ENCODE results near the gene RIOK1.
A peak's percentile ranks its signal among the peaks of the same experiment; 100 is the strongest.

The RIOK1 gene

GRCh38 chr6:7410851-7411250, 21.2 kb downstream of the RIOK1 start:
- DNase-seq, result peak in 1 of 2 donors; percentile 38

GRCh38 chr6:7411328-7411727, 21.7 kb downstream of the RIOK1 start:
- DNase-seq, result no peak

- no peak for DNase-seq
Measured at GRCh38 chr6:7413151-7413823, 23.7 kb downstream of the RIOK1 start.

- DNase-seq, result no peak
Measured at GRCh38 chr6:7414811-7415210, 25.2 kb downstream of the RIOK1 start.

- DNase-seq, result no peak
Measured at GRCh38 chr6:7417684-7418083, 28.1 kb downstream of the RIOK1 start.

- no peak for DNase-seq
Measured at GRCh38 chr6:7418238-7418905, 28.8 kb downstream of the RIOK1 start.

- no peak for DNase-seq
Measured at GRCh38 chr6:7419065-7419464, 29.5 kb downstream of the RIOK1 start.

- DNase-seq, result no peak
Measured at GRCh38 chr6:7421066-7421465, 31.5 kb downstream of the RIOK1 start.

- no peak for DNase-seq
Measured at GRCh38 chr6:7424058-7424457, 34.5 kb downstream of the RIOK1 start.

GRCh38 chr6:7424967-7425807, 35.6 kb downstream of the RIOK1 start:
- no peak for DNase-seq

GRCh38 chr6:7425808-7426190, 36.2 kb downstream of the RIOK1 start:
- DNase-seq, result no peak

GRCh38 chr6:7426447-7427169, 37.0 kb downstream of the RIOK1 start:
- no peak for DNase-seq

- DNase-seq, result no peak
Measured at GRCh38 chr6:7431313-7431673, 41.7 kb downstream of the RIOK1 start.

- no peak for DNase-seq
Measured at GRCh38 chr6:7431674-7432390, 42.2 kb downstream of the RIOK1 start.

GRCh38 chr6:7432391-7433120, 42.9 kb downstream of the RIOK1 start:
- no peak for DNase-seq

GRCh38 chr6:7433121-7433617, 43.6 kb downstream of the RIOK1 start:
- no peak for DNase-seq

GRCh38 chr6:7434672-7435071, 45.1 kb downstream of the RIOK1 start:
- DNase-seq, result no peak

GRCh38 chr6:7438011-7438410, 48.4 kb downstream of the RIOK1 start:
- DNase-seq, result no peak

GRCh38 chr6:7439228-7439627, 49.6 kb downstream of the RIOK1 start:
- no peak for DNase-seq

GRCh38 chr6:7440476-7440875, 50.9 kb downstream of the RIOK1 start:
- no peak for DNase-seq

- DNase-seq, result no peak
Measured at GRCh38 chr6:7441048-7441775, 51.6 kb downstream of the RIOK1 start.

All from hippocampal formation (tissue), 2 donors.